HCT116 (cell line): ENCODE measurements around the gene C4orf50. TPM values are rescaled to one million over a fixed set of nuclear protein-coding genes. Genes with fewer than 3 reads are reported as not detected.

Experiments used
- ATAC-seq: fragments of 200-7000 bp; cut with Tn5 transposase; 2 replicates; pipeline ENCODE4 v1.9.1; 2020; ENCODE audit warnings: mild to moderate bottlenecking, moderate library complexity
- BruUV-seq: library from RNA; stranded (reverse); fragments of 400-500 nt; replicated peaks from 2 replicates; lab custom pipeline; 2021; lab: Mats Ljungman, UMichigan
- CTCF ChIA-PET: fragments of 300-600 bp; sonication (Branson Sonifier 250); formaldehyde crosslinking; loops from one replicate; lab custom pipeline; 2021; ENCODE audit warnings: antibody characterized with exemption; lab: Charles Lee
- POLR2A ChIA-PET: fragments of 300-600, 350-600 bp; sonication (Branson Sonifier 250); formaldehyde crosslinking; loops from one replicate; lab custom pipeline; 2021; ENCODE audit warnings: antibody characterized with exemption; lab: Charles Lee
- RAD21 ChIA-PET, 2 experiments: fragments of 300-600 bp; sonication (Branson Sonifier 250); formaldehyde crosslinking; loops; one replicate each; lab custom pipeline; 2023; ENCODE audit warnings: low total read pairs in 2 of 2; ENCODE audit not compliant: uncharacterized antibody in 2 of 2, unreplicated experiment in 2 of 2, low non-redundant PET in 1 of 2; lab: Charles Lee
- DNase-seq: peaks from one replicate; pipeline ENCODE4 v3.0.0-alpha.2; 2010; ENCODE audit warnings: low read depth, low spot score
- H2AFZ ChIP-seq: fragments of 200-600 bp; shearing (Covaris generic), sonication (generic); 2 replicates; pipeline ENCODE4 v1.6.1; 2017; ENCODE audit warnings: low read depth, mixed run types, mixed read lengths, antibody characterized with exemption, low read length; ENCODE audit not compliant: poor library complexity, severe bottlenecking
- H3K27ac ChIP-seq: 2 replicates; pipeline ENCODE4 v1.5.1; 2012; ENCODE audit warnings: low read depth, low read length
- H3K27me3 ChIP-seq: fragments of 200-600 bp; sonication (generic); 2 replicates; pipeline ENCODE4 v1.6.1; 2016; ENCODE audit warnings: mixed run types, low read length, mixed read lengths; ENCODE audit not compliant: insufficient read depth
- H3K36me3 ChIP-seq, 2 experiments: fragments of 200-500 bp in 1 of 2; fragments of 200-600 bp in 1 of 2; sonication (Bioruptor generic) in 1 of 2; sonication (generic) in 1 of 2; 2 replicates each; pipeline versions ENCODE4 v1.5.1 to v1.6.1; 2014 to 2016; ENCODE audit warnings: low read length in 2 of 2, inconsistent platforms in 1 of 2, mixed read lengths in 1 of 2, mixed run types in 1 of 2; ENCODE audit not compliant: insufficient read depth in 2 of 2, control insufficient read depth in 1 of 2
- H3K4me1 ChIP-seq, 2 experiments: fragments of 200-600 bp in 1 of 2; sonication (generic) in 1 of 2; 2 replicates each; pipeline versions ENCODE4 v1.5.1 to v1.6.1; 2012 to 2017; ENCODE audit warnings: low read length in 2 of 2, inconsistent platforms in 1 of 2, mild to moderate bottlenecking in 1 of 2, mixed read lengths in 1 of 2, mixed run types in 1 of 2, moderate library complexity in 1 of 2; ENCODE audit not compliant: insufficient read depth in 2 of 2, control insufficient read depth in 1 of 2
- H3K4me2 ChIP-seq: fragments of 200-600 bp; sonication (generic); 2 replicates; pipeline ENCODE4 v1.6.1; 2017; ENCODE audit warnings: mixed run types, low read length, mixed read lengths
- H3K4me3 ChIP-seq, 2 experiments: fragments of 200-600 bp in 1 of 2; sonication (generic) in 1 of 2; replicated peaks in 1 of 2; 2 replicates each; pipeline ENCODE4 v1.5.1; 2011 to 2016; ENCODE audit warnings: low read length in 2 of 2, control low read depth in 1 of 2, low read depth in 1 of 2, mild to moderate bottlenecking in 1 of 2, mixed read lengths in 1 of 2, mixed run types in 1 of 2
- H3K79me2 ChIP-seq: fragments of 200-600 bp; sonication (generic); 2 replicates; pipeline ENCODE4 v1.6.1; 2017; ENCODE audit warnings: mild to moderate bottlenecking, mixed run types, low read length, moderate library complexity, mixed read lengths; ENCODE audit not compliant: insufficient read depth
- H3K9ac ChIP-seq: fragments of 200-600 bp; sonication (generic); 2 replicates; pipeline ENCODE4 v1.6.1; 2016; ENCODE audit warnings: low read length, mixed read lengths
- H3K9me2 ChIP-seq: fragments of 200-600 bp; sonication (generic), shearing (Covaris generic); 2 replicates; pipeline ENCODE4 v1.6.1; 2017; ENCODE audit warnings: mixed run types, mild to moderate bottlenecking, moderate library complexity; ENCODE audit not compliant: insufficient read depth
- H3K9me3 ChIP-seq, 2 experiments: fragments of 200-500 bp in 1 of 2; fragments of 200-600 bp in 1 of 2; sonication (Bioruptor generic) in 1 of 2; sonication (generic) in 1 of 2; 2 replicates each; pipeline ENCODE4 v1.6.1; 2014 to 2017; ENCODE audit warnings: low read length in 2 of 2, mixed read lengths in 2 of 2, inconsistent platforms in 1 of 2, low read depth in 1 of 2, mild to moderate bottlenecking in 1 of 2, mixed run types in 1 of 2, moderate library complexity in 1 of 2; ENCODE audit not compliant: control insufficient read depth in 1 of 2, insufficient read depth in 1 of 2
- H4K20me1 ChIP-seq: fragments of 200-600 bp; sonication (generic), shearing (Covaris generic); 2 replicates; pipeline ENCODE4 v1.6.1; 2017; ENCODE audit warnings: mixed run types, mild to moderate bottlenecking, moderate library complexity; ENCODE audit not compliant: insufficient read depth
- ATF3 ChIP-seq: IDR thresholded peaks from 2 replicates; pipeline ENCODE4 v1.6.1; 2012
- CBX3 ChIP-seq: IDR thresholded peaks from 2 replicates; pipeline ENCODE4 v1.6.1; 2012; ENCODE audit warnings: low read depth
- CEBPB ChIP-seq: IDR thresholded peaks from 2 replicates; pipeline ENCODE4 v1.6.1; 2012; ENCODE audit warnings: low read depth
- EGR1 ChIP-seq: IDR thresholded peaks from 2 replicates; pipeline ENCODE4 v1.6.1; 2012; ENCODE audit warnings: low read depth
- EZH2 ChIP-seq: fragments of 200-600 bp; sonication (generic); IDR thresholded peaks from 2 replicates; pipeline ENCODE4 v1.6.1; 2017; ENCODE audit warnings: antibody characterized with exemption, mixed run types
- EZH2phosphoT487 ChIP-seq: fragments of 200-600 bp; IDR thresholded peaks from 2 replicates; pipeline ENCODE4 v1.6.1; 2018; ENCODE audit warnings: antibody characterized with exemption, borderline replicate concordance
- FOSL1 ChIP-seq: IDR thresholded peaks from 2 replicates; pipeline ENCODE4 v1.6.1; 2012; ENCODE audit warnings: low read depth
- JUND ChIP-seq: IDR thresholded peaks from 2 replicates; pipeline ENCODE4 v1.6.1; 2012
- MAX ChIP-seq: IDR thresholded peaks from 2 replicates; pipeline ENCODE4 v1.6.1; 2012
- POLR2A ChIP-seq: IDR thresholded peaks from 2 replicates; pipeline ENCODE4 v1.7.0; 2011; ENCODE audit warnings: borderline replicate concordance; ENCODE audit not compliant: insufficient read depth, insufficient read length; ENCODE audit errors: extremely low read depth
- POLR2AphosphoS5 ChIP-seq: IDR thresholded peaks from 2 replicates; pipeline ENCODE4 v1.6.1; 2011; ENCODE audit warnings: mild to moderate bottlenecking, low read depth, low read length, moderate library complexity
- RAD21 ChIP-seq: IDR thresholded peaks from 2 replicates; pipeline ENCODE4 v1.6.1; 2012; ENCODE audit warnings: low read depth, mild to moderate bottlenecking
- REST ChIP-seq: IDR thresholded peaks from 2 replicates; pipeline ENCODE4 v1.6.1; 2012; ENCODE audit warnings: low read depth
- SP1 ChIP-seq: IDR thresholded peaks from 2 replicates; pipeline ENCODE4 v1.6.1; 2012; ENCODE audit warnings: low read depth
- SRF ChIP-seq: IDR thresholded peaks from 2 replicates; pipeline ENCODE4 v1.6.1; 2012; ENCODE audit warnings: low read depth
- TCF7L2 ChIP-seq: IDR thresholded peaks from 2 replicates; pipeline ENCODE4 v1.7.0; 2011; ENCODE audit warnings: borderline replicate concordance, inconsistent platforms; ENCODE audit not compliant: insufficient read depth, insufficient read length; ENCODE audit errors: extremely low read depth
- YY1 ChIP-seq: IDR thresholded peaks from 2 replicates; pipeline ENCODE4 v1.6.1; 2011; ENCODE audit warnings: low read length, low read depth, moderate library complexity, mild to moderate bottlenecking; ENCODE audit not compliant: insufficient replicate concordance; ENCODE audit errors: extremely low read depth
- intact Hi-C: fragments of 100-400 bp; cut with micrococcal nuclease; formaldehyde crosslinking; loops from 2 replicates; pipeline ENCODE4 v1.10.0; 2022
- total RNA-seq: library from RNA; stranded (reverse); gene quantifications from one replicate; pipeline ENCODE4 v1.2.1, GENCODE V29; 2021; ENCODE audit not compliant: unreplicated experiment

C4orf50 gene
- total RNA-seq, 1 experiment from 2014 or later: not detected

GRCh38 chr4:5984843-5985242 lies 33.4 kb downstream of the C4orf50 start:
- CTCF ChIA-PET: no interaction called here
- no peaks in the 10 kb centered on the region for H4K20me1 ChIP-seq
- H3K4me1 ChIP-seq: no peaks in the 10 kb centered on the region
- no peaks in the 10 kb centered on the region for H3K9me2 ChIP-seq
- RAD21 ChIA-PET: no interaction called here
- POLR2A ChIA-PET: no interaction called here
- no peaks in the 10 kb centered on the region for H3K79me2 ChIP-seq
- no peak overlapping the region for H3K4me2 ChIP-seq
- intact Hi-C loops: no loop called here
- H3K27me3 ChIP-seq: peaks cover 16% of the 10 kb centered on the region; the same call in 1 of the 2 replicates
- no peak for ATAC-seq
- no peak for DNase-seq
- no TSS peak for BruUV-seq
- no peak overlapping the region for H2AFZ ChIP-seq
- H3K36me3 ChIP-seq: no peaks in the 10 kb centered on the region
- no peak overlapping the region for H3K9ac ChIP-seq
- no peaks in the 10 kb centered on the region; a peak in 2 of 4 replicates for H3K9me3 ChIP-seq
- H3K4me3 ChIP-seq: no peak overlapping the region
- H3K27ac ChIP-seq: no peak overlapping the region
- TF ChIP-seq RAD21 (no peak), JUND (no peak), EZH2phosphoT487 (no peak), CBX3 (peak; percentile 45; the same call in 1 of the 2 replicates), EGR1 (no peak), ATF3 (no peak), YY1 (no peak), SP1 (no peak)

- H3K27ac ChIP-seq: no peak overlapping the region
- H3K4me2 ChIP-seq: no peak overlapping the region
- ATAC-seq (peak; percentile 31; the same call in 1 of the 2 replicates), DNase-seq (no peak)
- no peaks in the 10 kb centered on the region; a peak in 2 of 4 replicates for H3K9me3 ChIP-seq
- H4K20me1 ChIP-seq: no peaks in the 10 kb centered on the region
- no peak overlapping the region for H2AFZ ChIP-seq
- no peaks in the 10 kb centered on the region for H3K9me2 ChIP-seq
- no TSS peak for BruUV-seq
- H3K79me2 ChIP-seq: no peaks in the 10 kb centered on the region
- CTCF ChIA-PET: interaction anchor here (2.1 to 2.3 kb wide), 2 partner anchors 16 to 161 kb away, joined by 8 to 12 read pairs; no protein-coding TSS in a partner anchor
- no peak overlapping the region for H3K9ac ChIP-seq
- H3K4me3 ChIP-seq: no peak overlapping the region
- intact Hi-C loops: no loop called here
- POLR2A ChIA-PET: no interaction called here
- no peaks in the 10 kb centered on the region for H3K4me1 ChIP-seq
- H3K27me3 ChIP-seq: peaks cover 24% of the 10 kb centered on the region
- RAD21 ChIA-PET: no interaction called here
- H3K36me3 ChIP-seq: no peaks in the 10 kb centered on the region
- TF ChIP-seq TCF7L2: no peak
- no peak for TF ChIP-seq FOSL1
- TF ChIP-seq YY1: no peak
- no peak for TF ChIP-seq CEBPB
- no peak for TF ChIP-seq POLR2AphosphoS5
- TF ChIP-seq POLR2A: no peak
- no peak for TF ChIP-seq JUND
- no peak for TF ChIP-seq REST
- TF ChIP-seq EZH2: no peak
- no peak for TF ChIP-seq SRF
- no peak for TF ChIP-seq MAX
- no peak for TF ChIP-seq EZH2phosphoT487
Measured at GRCh38 chr4:5982156-5982973, 35.9 kb downstream of the C4orf50 start.
